Coronary artery (tissue), 2 donors: ENCODE results near the gene MYH14.

Source experiments
- DNase-seq: peaks from one replicate; pipeline ENCODE4 v3.0.0-alpha.2; 2017; ENCODE audit warnings: low spot score
- H3K27ac ChIP-seq, 2 donors: fragments of 200-600 bp; sonication (generic); one replicate each; pipeline ENCODE4 v1.5.1; 2016 to 2019
- H3K4me3 ChIP-seq: fragments of 200-600 bp; sonication (generic); 2 replicates; pipeline ENCODE4 v1.5.1; 2016; ENCODE audit warnings: mild to moderate bottlenecking, moderate library complexity
- TF ChIP-seq, protein P1 (sequence below): fragments of 200-600 bp; sonication (generic); IDR thresholded peaks from one replicate; pipeline ENCODE4 v1.5.1; 2019; ENCODE audit warnings: antibody characterized with exemption

Gene MYH14

DNA sequence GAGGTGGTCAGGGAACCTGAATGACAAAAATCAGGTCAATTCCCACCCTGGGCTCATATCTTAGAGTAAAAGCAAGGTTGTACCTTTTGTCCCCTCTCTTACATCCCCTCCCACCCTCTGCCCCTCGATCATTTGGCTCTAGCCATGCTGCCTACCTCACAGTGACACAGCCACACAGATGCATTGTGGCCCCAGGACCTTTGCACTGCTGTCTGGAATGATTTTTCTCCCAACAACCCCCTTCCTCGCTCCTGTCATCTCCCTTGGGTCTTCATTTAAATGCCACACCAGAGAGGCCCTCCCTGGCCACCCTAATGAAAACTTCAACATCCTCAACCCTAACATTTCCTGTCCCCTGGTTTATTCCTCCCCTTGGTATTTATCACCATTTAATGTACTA is 4.3 kb downstream of the MYH14 start:
- DNase-seq, result no peak
- TF ChIP-seq, protein P1, sequence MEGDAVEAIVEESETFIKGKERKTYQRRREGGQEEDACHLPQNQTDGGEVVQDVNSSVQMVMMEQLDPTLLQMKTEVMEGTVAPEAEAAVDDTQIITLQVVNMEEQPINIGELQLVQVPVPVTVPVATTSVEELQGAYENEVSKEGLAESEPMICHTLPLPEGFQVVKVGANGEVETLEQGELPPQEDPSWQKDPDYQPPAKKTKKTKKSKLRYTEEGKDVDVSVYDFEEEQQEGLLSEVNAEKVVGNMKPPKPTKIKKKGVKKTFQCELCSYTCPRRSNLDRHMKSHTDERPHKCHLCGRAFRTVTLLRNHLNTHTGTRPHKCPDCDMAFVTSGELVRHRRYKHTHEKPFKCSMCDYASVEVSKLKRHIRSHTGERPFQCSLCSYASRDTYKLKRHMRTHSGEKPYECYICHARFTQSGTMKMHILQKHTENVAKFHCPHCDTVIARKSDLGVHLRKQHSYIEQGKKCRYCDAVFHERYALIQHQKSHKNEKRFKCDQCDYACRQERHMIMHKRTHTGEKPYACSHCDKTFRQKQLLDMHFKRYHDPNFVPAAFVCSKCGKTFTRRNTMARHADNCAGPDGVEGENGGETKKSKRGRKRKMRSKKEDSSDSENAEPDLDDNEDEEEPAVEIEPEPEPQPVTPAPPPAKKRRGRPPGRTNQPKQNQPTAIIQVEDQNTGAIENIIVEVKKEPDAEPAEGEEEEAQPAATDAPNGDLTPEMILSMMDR, result no peak
- Histone ChIP-seq H3K4me3 (no peak overlapping the region), H3K27ac (no peak overlapping the region)

DNA sequence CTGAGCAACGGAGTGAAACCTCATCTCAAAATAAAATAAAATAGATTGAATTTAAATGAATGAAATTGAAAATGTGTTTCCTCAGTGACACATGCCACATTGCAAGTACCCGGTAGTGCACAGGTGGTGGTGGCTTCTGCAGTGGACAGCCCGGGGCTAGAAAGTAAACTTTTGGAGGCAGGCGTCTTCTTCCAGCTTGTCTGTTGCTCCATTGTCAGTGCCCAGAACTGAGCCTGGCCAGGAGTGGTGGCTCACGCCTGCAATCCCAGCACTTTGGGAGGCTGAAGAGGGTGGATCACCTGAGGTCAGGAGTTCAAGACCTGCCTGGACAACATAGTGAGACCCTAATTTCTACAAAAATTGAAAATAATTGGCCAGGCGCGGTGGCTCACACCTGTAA is 5.7 kb downstream of the MYH14 start:
- Histone ChIP-seq H3K27ac (no peak overlapping the region), H3K4me3 (no peak overlapping the region)
- no peak for DNase-seq
- TF ChIP-seq, protein P1, result no peak

DNA sequence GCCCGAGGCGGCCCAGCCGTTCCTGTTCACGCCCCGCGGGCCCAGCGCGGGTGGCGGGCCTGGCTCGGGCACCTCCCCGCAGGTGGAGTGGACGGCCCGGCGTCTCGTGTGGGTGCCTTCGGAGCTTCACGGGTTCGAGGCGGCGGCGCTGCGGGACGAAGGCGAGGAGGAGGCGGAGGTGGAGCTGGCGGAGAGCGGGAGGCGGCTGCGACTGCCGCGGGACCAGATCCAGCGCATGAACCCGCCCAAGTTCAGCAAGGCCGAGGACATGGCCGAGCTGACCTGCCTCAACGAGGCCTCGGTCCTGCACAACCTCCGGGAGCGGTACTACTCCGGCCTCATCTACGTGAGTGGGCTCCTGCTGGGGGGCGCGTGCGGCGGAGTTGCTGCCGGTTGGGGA is 7.0 kb downstream of the MYH14 start:
- TF ChIP-seq, protein P1, result no peak
- DNase-seq, result no peak
- H3K27ac ChIP-seq, result no peak overlapping the region
- H3K4me3 ChIP-seq, result no peak overlapping the region

DNA sequence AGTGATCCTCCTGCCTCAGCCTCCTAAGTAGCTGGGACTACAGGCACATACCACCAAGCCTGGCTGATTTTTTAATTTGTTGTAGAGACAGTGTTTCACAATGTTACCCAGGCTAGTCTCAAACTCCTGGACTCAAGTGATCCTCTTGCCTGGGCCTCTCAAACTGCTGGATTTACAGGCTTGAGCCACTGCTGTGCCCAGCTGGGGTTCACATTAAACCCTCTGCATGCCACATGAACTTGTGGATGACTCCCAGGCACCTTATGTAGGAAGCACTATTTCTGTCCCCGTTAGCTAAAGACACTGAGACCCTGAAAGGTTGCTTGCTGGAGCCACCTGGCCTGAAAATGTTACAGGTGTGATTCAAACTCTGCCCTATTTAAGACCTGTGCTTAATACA is 10.5 kb downstream of the MYH14 start:
- Histone ChIP-seq H3K27ac (no peak overlapping the region), H3K4me3 (no peak overlapping the region)
- TF ChIP-seq, protein P1, result no peak
- DNase-seq, result no peak

DNA sequence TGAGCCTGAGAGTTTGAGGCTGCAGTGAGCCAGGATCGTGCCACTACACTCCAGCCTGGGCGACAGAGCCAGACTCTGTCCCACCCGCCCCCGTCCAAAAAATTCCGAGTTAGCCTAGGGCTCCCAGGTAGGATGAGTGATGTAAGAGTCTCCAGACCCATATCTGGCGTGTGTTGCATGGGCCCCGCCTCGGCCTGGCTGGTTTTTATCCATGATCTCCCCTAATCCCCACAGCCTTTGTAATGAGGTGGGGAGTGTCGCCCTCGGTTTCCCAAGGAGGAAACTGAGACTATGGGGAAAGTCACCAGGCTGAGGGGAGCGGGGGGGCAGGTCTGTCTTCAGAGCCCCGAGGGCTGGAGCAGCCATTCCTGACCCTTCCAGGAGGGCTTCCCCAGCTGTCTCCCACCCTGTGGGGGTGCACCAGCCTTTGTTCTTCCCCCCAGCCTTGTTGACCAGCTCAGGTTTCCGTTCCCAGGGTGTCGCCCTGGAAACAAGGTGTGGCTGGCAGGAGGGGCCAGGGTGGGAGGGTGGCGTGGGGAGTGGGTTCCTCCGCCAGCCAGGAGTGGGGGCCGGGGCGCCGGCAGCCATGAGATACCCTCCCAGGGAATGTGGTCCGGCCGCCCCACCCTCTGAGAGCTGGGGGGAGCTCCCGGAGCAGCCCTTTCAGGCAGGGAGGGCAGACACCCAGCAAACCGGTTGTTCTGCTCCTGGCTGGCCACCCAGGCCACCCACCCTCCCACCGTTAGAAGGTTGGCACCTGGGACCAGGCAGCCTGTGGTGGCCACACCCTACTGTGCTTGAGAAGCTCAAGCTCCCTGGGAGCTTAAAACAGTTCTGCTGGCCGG is 11.5 kb downstream of the MYH14 start:
- no peak for DNase-seq
- Histone ChIP-seq H3K27ac (no peak overlapping the region), H3K4me3 (no peak overlapping the region)
- TF ChIP-seq, protein P1, result no peak

DNA sequence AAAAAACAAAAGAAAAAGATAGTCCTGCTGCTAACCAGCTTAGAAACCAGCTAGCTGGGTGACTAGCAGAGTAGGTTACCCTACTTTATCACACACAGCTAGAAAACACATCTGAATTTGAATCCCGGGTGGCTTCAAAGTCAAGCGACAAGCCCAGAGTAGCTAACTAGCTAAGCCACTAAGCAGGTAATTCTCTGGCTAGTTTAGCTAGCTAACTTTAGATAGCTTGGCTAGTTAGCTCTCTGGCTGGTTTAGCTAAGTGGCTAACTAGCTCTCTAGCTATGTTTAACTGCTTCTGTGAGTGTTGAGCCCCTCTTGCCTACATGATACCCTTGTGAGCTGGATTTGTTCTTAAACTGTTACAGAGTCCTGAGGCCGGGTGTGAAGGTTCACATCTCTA is 12.4 kb downstream of the MYH14 start:
- TF ChIP-seq, protein P1, result no peak
- no peak overlapping the region for H3K4me3 ChIP-seq
- no peak overlapping the region for H3K27ac ChIP-seq
- no peak for DNase-seq

DNA sequence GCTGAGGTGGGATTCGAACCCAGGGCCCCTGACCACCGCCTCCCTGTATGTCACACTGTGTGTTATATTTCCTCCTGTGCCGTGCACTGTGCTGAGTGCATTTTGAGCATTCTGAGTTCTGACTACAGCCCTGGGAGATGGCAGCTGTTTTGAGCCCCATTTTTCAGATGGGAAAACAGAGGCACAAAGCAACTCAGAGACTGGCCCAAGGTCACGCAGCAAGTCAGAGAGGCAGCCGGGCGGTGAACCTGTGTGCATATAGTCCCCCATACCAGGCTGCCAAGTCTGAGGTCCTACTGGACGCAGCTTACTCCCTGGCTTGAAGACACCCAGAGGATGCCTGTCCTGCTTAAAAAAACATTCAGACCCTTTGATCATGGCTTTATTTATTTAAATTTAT is 17.7 kb downstream of the MYH14 start:
- Histone ChIP-seq H3K27ac (no peak overlapping the region), H3K4me3 (no peak overlapping the region)
- DNase-seq, result no peak
- TF ChIP-seq, protein P1, result no peak
